Limb (tissue), 2 donors: ENCODE results near the gene HS1BP3.

Source experiments
- DNase-seq, 2 donors: peaks; one replicate each; pipeline ENCODE4 v3.0.0-alpha.2; 2016; ENCODE audit errors: extremely low spot score in 2 of 2

HS1BP3 gene

DNA sequence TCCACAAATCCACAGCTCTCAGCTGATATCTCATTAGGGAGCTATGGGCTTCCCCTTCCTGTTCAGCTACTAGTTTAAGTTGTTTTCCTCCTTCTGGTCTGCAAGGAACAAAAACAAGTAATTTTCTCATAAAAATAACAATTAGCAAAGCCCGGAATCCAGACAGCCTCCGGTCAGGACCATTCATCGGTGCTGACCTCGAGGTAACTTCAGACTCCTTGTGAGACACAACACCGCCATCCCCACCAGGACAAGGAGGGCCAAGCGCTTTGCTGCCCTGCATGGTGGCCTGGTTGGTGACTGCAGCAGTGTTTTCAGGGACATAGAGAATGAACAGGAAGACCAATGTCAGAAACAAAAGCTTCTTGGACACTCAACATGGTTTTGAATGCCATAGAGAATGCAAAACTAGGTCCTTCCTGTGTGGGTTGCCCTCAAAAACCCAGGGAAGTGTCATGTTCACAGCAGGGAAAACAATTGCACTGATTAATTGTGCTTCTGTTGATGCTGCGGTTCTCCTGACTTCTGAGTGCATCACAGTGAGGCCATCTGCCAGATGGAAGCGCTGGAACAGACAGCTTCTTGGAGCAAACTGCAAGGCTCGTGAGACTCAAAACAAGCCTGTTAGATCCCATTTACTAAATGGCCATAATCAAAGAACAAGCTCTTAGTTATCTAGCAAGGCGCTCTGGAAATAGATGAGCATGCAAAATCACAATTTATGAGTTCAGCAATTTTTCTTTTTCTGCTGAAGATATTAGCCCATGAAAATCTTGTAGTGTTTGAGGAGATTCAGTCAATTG lies 77.1 kb downstream of the HS1BP3 start:
- DNase-seq: no peak

DNA sequence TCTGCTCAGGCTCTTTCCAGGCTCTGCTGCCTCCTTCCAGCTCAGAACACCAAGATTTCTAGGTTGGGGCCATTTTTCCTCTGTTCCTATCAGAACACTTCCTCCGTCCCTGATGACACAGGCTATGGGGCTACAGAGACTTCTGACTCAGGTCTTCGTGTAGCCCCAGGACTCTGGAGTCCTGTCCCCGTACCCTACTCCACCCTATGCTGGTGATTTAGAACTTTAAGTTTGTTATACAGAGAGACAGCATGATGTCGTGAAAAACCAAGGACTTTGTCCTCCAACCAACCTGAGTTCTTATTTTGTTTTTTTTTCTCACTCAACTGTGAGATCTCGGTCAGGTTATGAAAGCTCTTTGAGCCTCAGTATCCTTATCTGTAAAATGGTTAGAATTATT lies 78.7 kb downstream of the HS1BP3 start:
- no peak for DNase-seq

DNA sequence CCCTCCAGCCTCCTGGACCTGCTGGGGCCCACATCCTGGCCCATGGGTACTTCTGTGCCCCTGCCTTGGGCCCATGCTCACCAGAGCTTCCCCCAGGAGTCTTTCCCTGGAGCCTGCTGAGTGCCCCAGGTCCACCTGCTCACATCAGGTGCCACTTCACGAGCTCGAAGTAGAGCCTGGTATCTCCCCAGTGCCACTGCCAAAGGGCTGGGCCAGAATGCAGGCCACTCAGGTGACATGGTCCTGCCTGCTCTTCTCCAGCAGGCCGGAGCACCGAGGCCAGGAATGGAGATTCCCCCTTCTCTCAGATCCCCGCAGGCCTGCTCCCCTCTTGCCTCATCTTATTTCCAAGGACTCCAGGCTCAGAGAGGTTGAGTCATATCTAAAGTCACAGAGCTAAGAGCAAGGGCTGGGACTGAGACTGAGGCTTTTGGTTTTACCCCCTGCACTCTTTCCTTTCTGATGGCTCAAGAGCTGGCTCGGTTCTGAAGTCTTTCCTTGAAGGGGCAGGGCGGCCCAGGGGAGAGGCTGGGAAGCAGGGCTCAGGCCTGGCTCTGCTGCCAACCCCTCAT lies 79.2 kb downstream of the HS1BP3 start:
- DNase-seq: no peak

GRCh38 chr2:20571231-20571630 lies 79.7 kb downstream of the HS1BP3 start:
- DNase-seq: no peak

- DNase-seq: no peak
These were observed 80.6 kb downstream of the HS1BP3 start for GRCh38 chr2:20570249-20570648.

DNA sequence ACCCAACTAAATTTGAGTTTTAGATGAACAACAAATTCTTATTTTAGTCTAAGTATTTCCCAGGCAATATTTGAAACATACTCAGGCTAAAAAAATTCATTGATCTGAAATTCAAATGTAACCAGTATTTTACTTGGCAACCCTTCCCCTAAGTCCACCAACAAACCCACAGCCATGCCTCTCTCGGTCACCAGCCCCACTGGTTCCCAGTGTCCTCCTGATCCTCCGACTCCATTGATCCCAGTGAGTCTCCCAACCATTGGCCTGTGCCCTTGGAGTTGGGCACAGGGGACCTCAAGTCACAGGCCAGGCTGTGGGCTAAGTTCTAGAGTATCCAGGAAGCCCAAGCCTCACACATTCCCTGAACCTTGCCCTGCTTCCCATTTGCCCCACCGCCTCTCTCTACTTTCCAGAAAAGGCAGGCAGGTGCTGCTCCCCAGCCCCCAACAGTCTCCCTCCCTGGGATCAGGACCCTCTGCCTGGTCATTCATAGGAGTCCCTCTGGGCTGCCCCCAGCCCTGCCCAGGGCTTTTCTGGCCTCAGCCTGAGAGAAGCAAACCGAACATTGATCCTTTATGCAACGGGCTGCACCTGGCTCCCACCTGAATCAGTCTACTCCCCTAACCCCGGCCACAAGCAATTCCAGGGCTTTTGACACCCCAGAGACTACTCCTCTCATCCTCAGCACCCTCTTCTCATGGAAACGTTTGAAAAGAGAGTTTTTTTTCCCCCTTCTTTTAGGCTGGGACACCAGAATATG lies 81.3 kb downstream of the HS1BP3 start:
- DNase-seq: no peak

GRCh38 chr2:20568501-20569463 lies 82.1 kb downstream of the HS1BP3 start:
- DNase-seq: no peak

DNA sequence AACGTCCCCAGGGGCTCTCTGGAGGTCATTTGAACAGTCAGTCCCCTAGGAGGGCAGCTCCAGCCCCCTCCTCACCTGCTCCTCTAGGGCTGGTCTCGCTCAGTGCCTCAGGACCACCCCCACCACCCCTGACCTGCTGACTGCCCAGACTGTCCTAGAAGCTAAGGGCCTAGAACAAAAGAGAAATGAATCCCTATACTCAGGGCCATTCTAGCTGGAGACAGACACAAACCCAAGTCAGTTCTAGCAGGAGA lies 83.0 kb downstream of the HS1BP3 start:
- DNase-seq: no peak
